AG09319 (cell line): ENCODE data around the gene IGFBP1.
"Not testable (repeated sequence)": the region's sequence is repeated elsewhere in the genome, so short reads cannot be mapped to it uniquely, and the experiment has no call there.

Source experiments
- DNase-seq: peaks from one replicate; pipeline ENCODE4 v3.0.0-alpha.2; 2010; ENCODE audit warnings: low read depth; ENCODE audit errors: extremely low read depth
- CTCF ChIP-seq: IDR thresholded peaks from 2 replicates; pipeline ENCODE4 v1.5.1; 2011; ENCODE audit warnings: low read depth, mild to moderate bottlenecking, inconsistent platforms, low read length, moderate library complexity

The IGFBP1 gene

GRCh38 chr7:45927721-45928120, 39.4 kb downstream of the IGFBP1 start:
- DNase-seq, result no peak
- TF ChIP-seq CTCF, result no peak

- no peak for TF ChIP-seq CTCF
- DNase-seq, result no peak
Measured at GRCh38 chr7:45930967-45931366, 42.7 kb downstream of the IGFBP1 start.

- TF ChIP-seq CTCF, result no peak
- no peak for DNase-seq
Measured at GRCh38 chr7:45937301-45937700, 49.0 kb downstream of the IGFBP1 start.

GRCh38 chr7:45937862-45938261, 49.6 kb downstream of the IGFBP1 start:
- DNase-seq, result no peak
- no peak for TF ChIP-seq CTCF

- DNase-seq, result no peak
- TF ChIP-seq CTCF, result peak; percentile 1; the same call in 1 of the 2 replicates
Measured at GRCh38 chr7:45938626-45939302, 50.5 kb downstream of the IGFBP1 start.

GRCh38 chr7:45939574-45939973, 51.3 kb downstream of the IGFBP1 start:
- TF ChIP-seq CTCF, result no peak
- DNase-seq, result no peak

- not testable (repeated sequence) for DNase-seq
Measured at GRCh38 chr7:45940237-45940781, 52.0 kb downstream of the IGFBP1 start.

GRCh38 chr7:45940939-45941338, 52.7 kb downstream of the IGFBP1 start:
- no peak for TF ChIP-seq CTCF
- no peak for DNase-seq
